ENCODE results near the gene TTC12. TPM values are rescaled to one million over a fixed set of nuclear protein-coding genes. Genes with fewer than 3 reads are reported as not detected.
A peak's percentile ranks its signal among the peaks of the same experiment; 100 is the strongest.

The TTC12 gene
- total RNA-seq, 2 donors from 2014 or later: 19.5 to 26.7 TPM

DNA sequence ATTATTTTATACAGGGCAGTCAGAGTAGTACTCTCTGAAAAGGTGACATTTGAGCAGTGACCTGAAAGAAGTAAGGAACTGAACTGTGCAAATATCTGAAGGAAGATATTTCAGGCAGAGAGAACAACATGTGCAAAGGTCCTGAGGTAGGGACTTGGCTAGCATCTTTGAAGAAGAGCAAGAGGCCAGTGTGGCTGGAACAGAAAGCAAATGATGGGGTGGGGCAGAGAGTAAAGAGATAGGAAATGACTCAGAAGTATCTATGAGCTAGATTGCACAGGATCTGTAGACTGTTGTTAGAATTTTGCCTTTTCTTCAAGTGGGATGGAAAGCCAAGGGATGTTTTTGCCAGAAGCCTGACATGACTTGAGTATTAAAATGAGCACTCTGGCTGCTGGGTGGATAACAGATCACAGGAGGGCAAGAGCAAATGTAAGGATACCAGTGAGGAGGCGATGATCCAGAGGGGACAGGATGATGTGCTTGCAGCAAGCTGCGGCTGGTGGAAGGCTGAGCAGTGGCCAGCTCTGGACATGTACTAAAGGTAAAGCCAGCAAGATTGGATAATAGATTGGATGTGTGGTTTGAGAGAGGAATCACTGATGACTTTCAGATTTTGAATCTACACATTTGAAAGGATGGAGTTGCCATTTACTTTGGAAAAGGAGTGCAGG is 33.2 kb upstream of the TTC12 start:
- H3K9ac ChIP-seq (ENCODE audit: extremely low read depth, low read length, poor library complexity, severe bottlenecking): no peak overlapping the region
- no peak overlapping the region for H3K4me3 ChIP-seq (ENCODE audit: low read length)
- no peaks in the 10 kb centered on the region for H3K4me1 ChIP-seq (ENCODE audit: control insufficient read depth, insufficient read depth, low read length)
- TF ChIP-seq, protein P1, sequence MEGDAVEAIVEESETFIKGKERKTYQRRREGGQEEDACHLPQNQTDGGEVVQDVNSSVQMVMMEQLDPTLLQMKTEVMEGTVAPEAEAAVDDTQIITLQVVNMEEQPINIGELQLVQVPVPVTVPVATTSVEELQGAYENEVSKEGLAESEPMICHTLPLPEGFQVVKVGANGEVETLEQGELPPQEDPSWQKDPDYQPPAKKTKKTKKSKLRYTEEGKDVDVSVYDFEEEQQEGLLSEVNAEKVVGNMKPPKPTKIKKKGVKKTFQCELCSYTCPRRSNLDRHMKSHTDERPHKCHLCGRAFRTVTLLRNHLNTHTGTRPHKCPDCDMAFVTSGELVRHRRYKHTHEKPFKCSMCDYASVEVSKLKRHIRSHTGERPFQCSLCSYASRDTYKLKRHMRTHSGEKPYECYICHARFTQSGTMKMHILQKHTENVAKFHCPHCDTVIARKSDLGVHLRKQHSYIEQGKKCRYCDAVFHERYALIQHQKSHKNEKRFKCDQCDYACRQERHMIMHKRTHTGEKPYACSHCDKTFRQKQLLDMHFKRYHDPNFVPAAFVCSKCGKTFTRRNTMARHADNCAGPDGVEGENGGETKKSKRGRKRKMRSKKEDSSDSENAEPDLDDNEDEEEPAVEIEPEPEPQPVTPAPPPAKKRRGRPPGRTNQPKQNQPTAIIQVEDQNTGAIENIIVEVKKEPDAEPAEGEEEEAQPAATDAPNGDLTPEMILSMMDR (conservative IDR thresholded peaks at IDR 0.05): no peak
- H3K27ac Mint-ChIP-seq: no peak overlapping the region
- no peaks in the 10 kb centered on the region for H3K9me3 ChIP-seq (ENCODE audit: control insufficient read depth, low read length)
- no peaks in the 10 kb centered on the region for H3K36me3 ChIP-seq (ENCODE audit: control insufficient read depth, insufficient read depth, low read length)
- H3K27ac ChIP-seq (ENCODE audit: low read depth, low read length): no peak overlapping the region
- no peaks in the 10 kb centered on the region for H3K4me1 Mint-ChIP-seq
- H3K9me3 Mint-ChIP-seq: no peaks in the 10 kb centered on the region
- peaks cover 4% of the 10 kb centered on the region for H3K27me3 Mint-ChIP-seq (ENCODE audit: insufficient read depth)
- peaks cover 28% of the 10 kb centered on the region for H3K27me3 ChIP-seq (ENCODE audit: control insufficient read depth, insufficient read depth, low read length, poor library complexity, severe bottlenecking)
- peak; percentile 4 for DNase-seq
- H3K4me3 Mint-ChIP-seq: no peak overlapping the region
- WGBS, 2 experiments (ENCODE audit: insufficient coverage in 1 of 2, insufficient read length in 1 of 2): 94 to 100% methylated on average over 1 to 2 of the region's 2 CpGs
- H3K36me3 Mint-ChIP-seq (ENCODE audit: low read depth): no peaks in the 10 kb centered on the region

DNA sequence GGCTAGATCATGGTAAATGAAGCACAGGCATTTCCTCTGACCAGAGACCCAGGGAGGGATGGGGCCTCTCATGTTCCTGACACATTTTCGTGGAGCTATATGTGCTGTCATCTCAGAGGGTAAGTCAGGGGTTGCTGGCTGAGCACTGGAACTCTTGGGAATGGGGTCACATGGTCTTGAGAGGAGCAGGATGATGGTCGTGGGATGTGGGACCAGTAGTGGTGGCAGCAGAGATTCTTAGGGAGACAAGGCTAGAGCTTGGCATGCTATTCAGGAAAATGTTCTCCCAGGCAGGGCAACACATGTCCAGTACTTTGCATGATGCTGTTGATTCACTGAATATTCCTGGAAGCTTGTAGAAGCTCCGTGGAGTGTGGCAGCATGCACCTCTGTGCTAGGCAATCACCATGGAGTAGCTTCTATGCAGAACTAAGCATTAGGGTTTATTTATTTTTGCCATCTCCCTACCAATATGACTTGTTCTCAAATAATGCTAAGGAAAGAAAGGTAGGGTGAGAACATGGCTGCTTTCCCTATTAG is 31.4 kb upstream of the TTC12 start:
- no peaks in the 10 kb centered on the region for H3K36me3 ChIP-seq (ENCODE audit: control insufficient read depth, insufficient read depth, low read length)
- no peaks in the 10 kb centered on the region for H3K36me3 Mint-ChIP-seq (ENCODE audit: low read depth)
- H3K27me3 Mint-ChIP-seq (ENCODE audit: insufficient read depth): peaks cover 5% of the 10 kb centered on the region
- H3K27ac ChIP-seq (ENCODE audit: low read depth, low read length): no peak overlapping the region
- no peak overlapping the region for H3K4me3 Mint-ChIP-seq
- no peaks in the 10 kb centered on the region for H3K4me1 ChIP-seq (ENCODE audit: control insufficient read depth, insufficient read depth, low read length)
- no peak for DNase-seq
- H3K27ac Mint-ChIP-seq: no peak overlapping the region
- H3K9me3 Mint-ChIP-seq: no peaks in the 10 kb centered on the region
- H3K9me3 ChIP-seq (ENCODE audit: control insufficient read depth, low read length): no peaks in the 10 kb centered on the region
- H3K9ac ChIP-seq (ENCODE audit: extremely low read depth, low read length, poor library complexity, severe bottlenecking): no peak overlapping the region
- H3K27me3 ChIP-seq (ENCODE audit: control insufficient read depth, insufficient read depth, low read length, poor library complexity, severe bottlenecking): peaks cover 28% of the 10 kb centered on the region
- H3K4me3 ChIP-seq (ENCODE audit: low read length): no peak overlapping the region
- TF ChIP-seq, protein P1 (conservative IDR thresholded peaks at IDR 0.05): no peak
- WGBS, 2 experiments (ENCODE audit: insufficient coverage in 1 of 2, insufficient read length in 1 of 2): 72 to 82% methylated on average over 2 to 3 of the region's 3 CpGs
- no peaks in the 10 kb centered on the region for H3K4me1 Mint-ChIP-seq

DNA sequence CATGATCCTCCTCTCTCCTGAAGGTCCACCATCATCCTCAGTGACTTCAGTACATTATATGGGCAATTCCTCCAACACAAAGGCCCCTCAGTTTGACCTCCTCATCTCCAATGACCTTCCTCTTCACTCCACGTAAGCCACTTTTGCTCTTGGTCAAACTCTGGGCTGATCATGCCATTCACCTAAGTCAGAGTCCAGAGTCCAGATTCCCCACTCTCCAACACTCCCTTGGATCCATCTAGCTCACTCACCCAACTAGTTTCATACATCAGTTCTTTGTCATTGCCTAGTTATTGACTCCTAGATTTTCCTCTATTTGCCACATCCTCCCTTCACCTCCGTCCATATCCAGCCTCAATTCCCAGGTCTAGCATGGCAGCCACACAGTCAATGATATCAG is 30.5 kb upstream of the TTC12 start:
- 84 to 94% methylated on average over 2 of the region's 2 CpGs for WGBS, 2 experiments (ENCODE audit: insufficient coverage in 1 of 2, insufficient read length in 1 of 2)

More for the DNA sequence above, 30.5 kb upstream of the TTC12 start:
- H3K4me1 ChIP-seq (ENCODE audit: control insufficient read depth, insufficient read depth, low read length): no peaks in the 10 kb centered on the region
- Mint-ChIP-seq H3K4me3 (no peak overlapping the region), H3K27me3 (ENCODE audit: insufficient read depth) (peaks cover 7% of the 10 kb centered on the region), H3K36me3 (ENCODE audit: low read depth) (no peaks in the 10 kb centered on the region), H3K9me3 (no peaks in the 10 kb centered on the region), H3K4me1 (no peaks in the 10 kb centered on the region), H3K27ac (no peak overlapping the region)
- DNase-seq: peak; percentile 10
- no peak overlapping the region for H3K27ac ChIP-seq (ENCODE audit: low read depth, low read length)
- TF ChIP-seq, protein P1 (conservative IDR thresholded peaks at IDR 0.05): no peak
- no peaks in the 10 kb centered on the region for H3K9me3 ChIP-seq (ENCODE audit: control insufficient read depth, low read length)
- no peak overlapping the region for H3K9ac ChIP-seq (ENCODE audit: extremely low read depth, low read length, poor library complexity, severe bottlenecking)
- H3K36me3 ChIP-seq (ENCODE audit: control insufficient read depth, insufficient read depth, low read length): no peaks in the 10 kb centered on the region
- peaks cover 28% of the 10 kb centered on the region for H3K27me3 ChIP-seq (ENCODE audit: control insufficient read depth, insufficient read depth, low read length, poor library complexity, severe bottlenecking)
- no peak overlapping the region for H3K4me3 ChIP-seq (ENCODE audit: low read length)

All from endodermal cell (in vitro differentiated cells).